BLaER1 treated with 17β-estradiol and CSF1 and Interleukin-3, amounts not matched to agents 10 nM and 100 nM (cell line): ENCODE data around the gene AGPAT4.

Source experiments
- H3K27ac ChIP-seq, 11 experiments: shearing (Covaris generic); formaldehyde crosslinking; 2 replicates each; pipeline ENCODE4 v1.8.1; 2022
- H3K27me3 ChIP-seq, 11 experiments: shearing (Covaris generic); formaldehyde crosslinking; 2 replicates each; pipeline ENCODE4 v1.8.1; 2022
- H3K36me3 ChIP-seq, 11 experiments: shearing (Covaris generic); formaldehyde crosslinking; 2 replicates each; pipeline ENCODE4 v1.8.1; 2022
- H3K4me1 ChIP-seq, 10 experiments: shearing (Covaris generic); formaldehyde crosslinking; 2 replicates each; pipeline ENCODE4 v1.8.1; 2022
- H3K4me2 ChIP-seq, 11 experiments: shearing (Covaris generic); formaldehyde crosslinking; 2 replicates each; pipeline ENCODE4 v1.8.1; 2022
- H3K4me3 ChIP-seq, 10 experiments: shearing (Covaris generic); formaldehyde crosslinking; 2 replicates each; pipeline ENCODE4 v1.8.1; 2022
- H3K9ac ChIP-seq, 11 experiments: shearing (Covaris generic); formaldehyde crosslinking; 2 replicates each; pipeline ENCODE4 v1.8.1; 2022
- H3K9me3 ChIP-seq, 11 experiments: shearing (Covaris generic); formaldehyde crosslinking; replicated peaks in 1 of 11; 2 replicates each; pipeline ENCODE4 v1.8.1; 2022
- H4K20me1 ChIP-seq, 11 experiments: shearing (Covaris generic); formaldehyde crosslinking; 2 replicates each; pipeline ENCODE4 v1.8.1; 2022
- Cebpa-rat ChIP-seq, 11 experiments: shearing (Covaris generic); IDR thresholded peaks; 2 replicates each; pipeline ENCODE4 v1.8.1; 2022

AGPAT4 gene

DNA sequence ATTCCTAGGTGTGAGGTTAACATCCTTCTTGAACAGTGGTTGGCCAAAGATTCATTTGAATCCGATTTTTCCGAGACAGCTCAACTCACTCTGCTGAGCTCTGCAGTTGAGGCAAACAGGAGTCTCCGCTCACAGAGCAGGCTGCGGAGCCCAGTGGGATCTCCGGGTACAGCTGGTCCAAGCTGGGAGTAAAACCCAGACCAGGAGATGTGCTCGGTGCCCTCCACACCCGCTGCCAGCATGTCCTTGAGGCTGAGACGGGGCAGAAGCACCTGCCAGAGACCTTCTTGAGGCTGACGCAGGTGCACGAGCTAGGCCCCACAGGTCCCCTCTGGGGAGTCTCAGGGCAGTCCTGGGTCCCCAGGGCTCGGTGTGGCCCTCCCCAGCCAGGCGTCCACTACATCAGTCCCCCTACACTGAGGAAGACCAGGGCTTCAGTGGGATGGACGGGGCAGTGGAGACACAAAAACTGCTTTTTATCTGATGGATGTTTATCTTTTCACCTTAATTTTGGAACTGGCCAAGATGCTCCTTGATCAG, 119.0 kb downstream of the AGPAT4 start:
- peaks cover 9 to 33% (median 14%) of the 10 kb centered on the region in 11 experiments; a peak in 17 of 22 replicates for H3K9me3 ChIP-seq
- TF ChIP-seq Cebpa-rat (IDR thresholded peaks at IDR 0.05), result no peak
- peaks cover 0 to 11% (median 0%) of the 10 kb centered on the region in 11 experiments; a peak in 3 of 22 replicates for H4K20me1 ChIP-seq
- no peak overlapping the region for H3K4me3 ChIP-seq
- H3K4me1 ChIP-seq, result peaks cover 0 to 6% (median 0%) of the 10 kb centered on the region in 10 experiments; a peak in 5 of 20 replicates
- no peak overlapping the region for H3K9ac ChIP-seq
- no peaks in the 10 kb centered on the region for H3K27me3 ChIP-seq
- no peak overlapping the region for H3K4me2 ChIP-seq
- peaks cover 14 to 82% (median 30%) of the 10 kb centered on the region in 11 experiments for H3K36me3 ChIP-seq
- H3K27ac ChIP-seq, result no peak overlapping the region

DNA sequence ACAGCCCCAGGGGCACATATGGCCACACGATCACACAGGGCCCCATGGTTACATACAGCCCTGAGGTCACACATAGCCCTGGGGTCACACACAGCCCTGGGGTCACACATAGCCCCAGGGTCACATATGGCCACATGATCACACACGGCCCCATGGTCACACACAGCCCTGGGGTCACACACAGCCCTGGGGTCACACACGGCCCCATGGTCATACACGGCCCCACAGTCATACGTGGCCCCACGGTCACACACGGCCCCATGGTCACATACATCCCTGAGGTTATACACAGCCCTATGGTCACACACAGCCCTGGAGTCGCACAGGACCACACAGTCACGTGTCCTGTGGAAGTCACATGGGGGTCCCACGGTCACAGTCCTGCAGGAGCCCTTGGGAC, 120.1 kb downstream of the AGPAT4 start:
- H3K4me3 ChIP-seq, result no peak overlapping the region
- H3K27ac ChIP-seq, result no peak overlapping the region
- H3K27me3 ChIP-seq, result no peaks in the 10 kb centered on the region
- H3K36me3 ChIP-seq, result peaks cover 17 to 83% (median 27%) of the 10 kb centered on the region in 11 experiments
- H3K9ac ChIP-seq, result no peak overlapping the region
- TF ChIP-seq Cebpa-rat (IDR thresholded peaks at IDR 0.05), result no peak
- H3K4me1 ChIP-seq, result peaks cover 0 to 6% (median 0%) of the 10 kb centered on the region in 10 experiments; a peak in 4 of 20 replicates
- H4K20me1 ChIP-seq, result peaks cover 0 to 11% (median 0%) of the 10 kb centered on the region in 11 experiments; a peak in 3 of 22 replicates
- no peak overlapping the region for H3K4me2 ChIP-seq
- peaks cover 9 to 28% (median 14%) of the 10 kb centered on the region in 11 experiments; a peak in 17 of 22 replicates for H3K9me3 ChIP-seq

DNA sequence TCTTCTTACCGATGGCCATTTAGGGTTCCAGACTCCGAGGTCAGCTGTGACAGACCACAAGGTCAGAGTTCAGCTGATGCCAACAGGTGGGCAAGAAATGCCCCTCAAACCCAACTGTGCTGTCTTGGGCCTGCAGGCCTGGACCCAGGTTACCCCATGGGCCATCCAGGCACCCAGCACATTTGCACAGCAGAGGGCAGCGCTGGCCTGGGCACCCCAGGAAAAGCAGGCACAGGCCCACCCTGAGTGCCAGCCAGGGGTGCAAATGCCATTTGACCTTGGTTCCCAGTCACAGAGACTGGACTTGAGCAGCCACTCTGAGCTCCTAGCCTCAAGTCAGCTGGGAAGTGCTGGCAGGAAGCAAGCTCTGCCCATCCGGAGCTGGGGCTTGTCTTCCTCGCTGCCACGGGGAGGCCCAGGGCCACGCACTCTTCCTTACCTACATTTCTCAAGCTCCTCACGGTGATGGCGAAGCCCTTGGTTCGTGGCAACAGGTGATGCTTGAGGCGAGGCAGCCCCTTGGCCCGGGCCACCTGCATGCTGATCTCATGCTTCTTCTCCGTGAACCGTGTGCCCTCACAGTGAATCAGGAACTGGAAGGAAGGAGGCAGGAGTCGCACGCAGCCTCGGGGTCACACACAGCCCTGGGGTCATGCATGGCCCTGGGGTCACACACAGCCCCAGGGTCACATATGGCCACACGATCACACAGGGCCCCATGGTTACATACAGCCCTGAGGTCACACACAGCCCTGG, 120.8 kb downstream of the AGPAT4 start:
- 0 out of 22 replicates have a peak overlapping the region, but pooled peaks of 1 of the 11 experiments have one; percentile 8 for H3K9ac ChIP-seq
- peaks cover 0 to 11% (median 0%) of the 10 kb centered on the region in 11 experiments; a peak in 3 of 22 replicates for H4K20me1 ChIP-seq
- peaks cover 7 to 21% (median 13%) of the 10 kb centered on the region in 11 experiments; a peak in 17 of 22 replicates for H3K9me3 ChIP-seq
- no peaks in the 10 kb centered on the region for H3K27me3 ChIP-seq
- H3K4me1 ChIP-seq, result peaks cover 0 to 6% (median 0%) of the 10 kb centered on the region in 10 experiments; a peak in 4 of 20 replicates
- no peak for TF ChIP-seq Cebpa-rat (IDR thresholded peaks at IDR 0.05)
- peaks cover 10 to 83% (median 33%) of the 10 kb centered on the region in 11 experiments; a peak in 19 of 22 replicates for H3K36me3 ChIP-seq
- no peak overlapping the region for H3K4me3 ChIP-seq
- H3K4me2 ChIP-seq, result no peak overlapping the region
- 0 out of 22 replicates have a peak overlapping the region, but pooled peaks of 1 of the 11 experiments have one; percentile 6 for H3K27ac ChIP-seq

DNA sequence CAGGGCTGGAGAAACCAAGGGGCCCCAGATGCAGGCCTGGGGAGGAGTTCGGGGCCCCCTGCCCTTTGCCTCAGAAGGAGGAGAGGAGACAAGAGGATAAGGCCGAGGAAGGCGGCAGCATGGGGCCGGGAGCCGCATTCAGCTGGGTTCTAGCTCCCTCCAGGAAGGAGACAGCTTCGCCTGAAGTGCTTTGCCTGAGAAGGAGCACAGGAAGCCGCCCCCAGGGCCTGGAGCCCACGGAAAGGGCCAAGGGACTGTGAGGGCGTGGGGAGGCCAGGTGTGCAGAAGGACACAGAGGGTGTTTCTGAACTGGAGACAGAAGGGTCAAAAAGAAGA, 121.4 kb downstream of the AGPAT4 start:
- Histone ChIP-seq H3K27me3 (no peaks in the 10 kb centered on the region), H3K4me2 (no peak overlapping the region), H3K9me3 (peaks cover 7 to 15% (median 9%) of the 10 kb centered on the region in 11 experiments; a peak in 17 of 22 replicates), H3K9ac (peak overlapping the region in 2 of 11 experiments; percentile 8 to 26; a peak in 1 of 22 replicates), H4K20me1 (peaks cover 0 to 11% (median 0%) of the 10 kb centered on the region in 11 experiments; a peak in 3 of 22 replicates), H3K4me3 (no peak overlapping the region), H3K36me3 (peaks cover 5 to 83% (median 32%) of the 10 kb centered on the region in 11 experiments; a peak in 19 of 22 replicates), H3K4me1 (peaks cover 0 to 6% (median 0%) of the 10 kb centered on the region in 10 experiments; a peak in 4 of 20 replicates), H3K27ac (0 out of 22 replicates have a peak overlapping the region, but pooled peaks of 1 of the 11 experiments have one; percentile 6)
- no peak for TF ChIP-seq Cebpa-rat (IDR thresholded peaks at IDR 0.05)

DNA sequence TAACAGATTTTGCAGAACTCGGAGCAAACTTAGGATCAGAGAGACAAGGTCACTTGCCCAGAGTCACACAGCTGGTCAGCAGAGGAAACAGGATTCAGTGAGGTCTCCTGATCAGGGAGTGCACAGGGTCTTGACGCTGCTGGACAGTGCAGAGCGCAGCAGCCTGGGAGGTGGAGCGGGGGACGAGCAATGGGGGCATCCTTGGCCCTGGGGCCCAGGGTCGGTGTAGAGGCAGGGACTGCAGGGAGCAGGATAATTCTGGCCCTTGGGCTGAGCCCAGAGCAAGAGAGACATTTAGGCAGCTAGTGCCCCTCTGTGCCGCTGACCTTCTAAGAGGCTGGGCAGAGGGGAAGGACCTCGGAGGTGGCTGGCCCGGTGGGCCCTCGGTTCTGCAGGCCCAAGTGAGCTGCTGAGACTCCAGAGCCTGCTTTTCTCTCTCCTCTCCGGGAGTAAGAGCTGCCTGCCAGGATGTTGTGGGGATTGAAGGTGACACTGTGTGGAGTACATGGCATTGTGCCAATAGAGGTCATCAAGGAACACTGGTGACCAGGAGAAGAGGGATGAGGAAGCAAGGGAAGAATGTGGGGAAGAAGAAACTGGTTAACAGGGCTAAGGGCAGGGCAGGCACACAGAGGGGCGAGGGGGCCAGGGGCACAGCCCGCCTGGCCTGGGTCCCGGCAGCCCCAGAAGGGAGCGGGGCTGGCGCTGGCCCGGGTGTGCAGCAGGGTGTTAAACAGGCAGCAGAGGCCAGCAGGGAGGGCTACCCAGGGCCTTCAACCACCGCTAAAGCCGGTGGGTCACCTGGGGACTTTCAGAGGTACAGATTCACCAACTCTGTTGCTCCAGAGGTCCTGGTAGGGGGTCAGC, 122.0 kb downstream of the AGPAT4 start:
- H3K9ac ChIP-seq, result peak overlapping the region in 1 of 11 experiments; percentile 26; a peak in 1 of 22 replicates
- H4K20me1 ChIP-seq, result peaks cover 0 to 11% (median 0%) of the 10 kb centered on the region in 11 experiments; a peak in 3 of 22 replicates
- no peak overlapping the region for H3K4me3 ChIP-seq
- no peak for TF ChIP-seq Cebpa-rat (IDR thresholded peaks at IDR 0.05)
- no peaks in the 10 kb centered on the region for H3K27me3 ChIP-seq
- H3K4me2 ChIP-seq, result no peak overlapping the region
- H3K4me1 ChIP-seq, result peaks cover 0 to 6% (median 0%) of the 10 kb centered on the region in 10 experiments; a peak in 4 of 20 replicates
- peaks cover 0 to 82% (median 26%) of the 10 kb centered on the region in 11 experiments; a peak in 18 of 22 replicates for H3K36me3 ChIP-seq
- H3K27ac ChIP-seq, result 0 out of 22 replicates have a peak overlapping the region, but pooled peaks of 1 of the 11 experiments have one; percentile 6
- peaks cover under 1 to 9% (median 3%) of the 10 kb centered on the region in 11 experiments; a peak in 11 of 22 replicates for H3K9me3 ChIP-seq

DNA sequence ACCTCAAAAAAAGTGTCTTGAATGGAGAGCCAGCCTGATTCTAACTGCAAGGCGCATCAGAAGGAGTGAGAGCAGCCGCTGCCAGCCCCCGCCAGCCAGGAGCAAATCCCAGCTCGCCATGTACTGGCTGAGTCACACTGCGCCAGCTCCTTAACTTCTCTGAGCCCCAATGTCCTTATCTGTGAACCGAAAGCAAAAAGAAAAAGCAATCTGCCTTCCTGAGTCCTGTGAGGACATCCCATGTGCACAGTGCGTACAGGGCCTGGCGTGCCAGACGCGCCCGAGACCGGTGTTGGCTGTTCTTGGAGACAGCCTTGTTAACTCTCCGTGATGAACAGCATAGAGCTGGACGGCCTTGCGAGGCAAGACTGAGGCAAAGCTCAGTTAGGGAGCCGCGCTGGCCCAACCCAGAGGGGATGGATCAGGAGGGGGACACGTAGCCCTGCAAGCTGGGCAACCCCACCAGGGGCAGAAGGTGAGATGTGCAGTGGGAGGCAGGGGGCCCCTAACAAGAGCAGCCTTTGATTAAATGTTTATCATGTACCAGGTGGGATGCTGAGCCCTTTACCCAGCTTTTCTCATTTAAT, 122.7 kb downstream of the AGPAT4 start:
- no peak for TF ChIP-seq Cebpa-rat (IDR thresholded peaks at IDR 0.05)
- no peaks in the 10 kb centered on the region for H3K27me3 ChIP-seq
- peaks cover 0 to 6% (median 0%) of the 10 kb centered on the region in 10 experiments; a peak in 4 of 20 replicates for H3K4me1 ChIP-seq
- H3K4me2 ChIP-seq, result no peak overlapping the region
- peaks cover 0 to 2% (median 0%) of the 10 kb centered on the region in 11 experiments; a peak in 1 of 22 replicates for H3K9me3 ChIP-seq
- H3K9ac ChIP-seq, result no peak overlapping the region
- H3K27ac ChIP-seq, result no peak overlapping the region
- H3K36me3 ChIP-seq, result peaks cover 0 to 85% (median 32%) of the 10 kb centered on the region in 11 experiments; a peak in 18 of 22 replicates
- H4K20me1 ChIP-seq, result peaks cover 0 to 11% (median 0%) of the 10 kb centered on the region in 11 experiments; a peak in 3 of 22 replicates
- no peak overlapping the region for H3K4me3 ChIP-seq

DNA sequence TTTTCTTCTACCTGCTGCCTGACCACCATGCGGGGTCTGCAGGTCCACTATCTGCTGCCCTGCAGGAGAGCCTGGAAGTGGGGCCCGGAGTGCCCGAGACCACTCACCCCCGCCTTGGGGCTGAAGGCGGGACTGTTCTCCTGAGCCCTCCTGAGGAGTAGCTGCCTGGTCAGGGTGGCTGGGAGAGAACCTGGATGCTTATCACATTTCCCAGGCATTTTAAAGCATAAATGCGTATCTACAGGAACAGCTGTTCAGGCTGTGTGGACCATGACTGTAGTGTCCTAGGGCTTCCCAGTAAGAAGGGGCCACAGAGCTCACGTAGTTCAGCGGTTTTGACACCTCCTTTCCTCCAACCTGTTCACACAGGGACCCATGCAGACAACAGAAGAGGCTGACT, 123.3 kb downstream of the AGPAT4 start:
- H3K9ac ChIP-seq, result no peak overlapping the region
- no peak overlapping the region for H3K4me2 ChIP-seq
- no peaks in the 10 kb centered on the region for H3K27me3 ChIP-seq
- peaks cover 0 to 6% (median 0%) of the 10 kb centered on the region in 10 experiments; a peak in 5 of 20 replicates for H3K4me1 ChIP-seq
- H3K9me3 ChIP-seq, result no peaks in the 10 kb centered on the region
- no peak overlapping the region for H3K4me3 ChIP-seq
- H4K20me1 ChIP-seq, result peaks cover 0 to 11% (median 0%) of the 10 kb centered on the region in 11 experiments; a peak in 3 of 22 replicates
- peaks cover 0 to 82% (median 34%) of the 10 kb centered on the region in 11 experiments; a peak in 18 of 22 replicates for H3K36me3 ChIP-seq
- TF ChIP-seq Cebpa-rat (IDR thresholded peaks at IDR 0.05), result no peak
- H3K27ac ChIP-seq, result no peak overlapping the region

DNA sequence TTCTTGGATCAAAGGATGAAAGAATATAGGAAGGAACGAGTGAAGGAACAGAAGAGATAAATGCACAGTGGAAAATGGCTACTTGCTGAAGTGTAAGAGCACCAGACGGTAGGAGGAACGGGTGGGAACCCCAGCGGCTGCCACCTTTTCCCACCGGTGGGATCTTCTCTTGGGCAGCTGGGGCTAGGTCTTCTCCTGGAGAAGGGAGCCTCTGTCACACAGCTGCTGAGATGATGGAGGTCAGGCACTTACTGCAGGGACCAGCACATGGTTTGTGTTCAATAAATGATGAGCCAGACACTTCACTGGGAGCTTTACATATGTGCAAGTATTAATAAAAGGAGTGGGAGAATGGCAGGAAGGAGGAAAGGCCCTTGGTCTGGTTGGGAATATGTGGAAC, 123.7 kb downstream of the AGPAT4 start:
- peaks cover 0 to 11% (median 0%) of the 10 kb centered on the region in 11 experiments; a peak in 3 of 22 replicates for H4K20me1 ChIP-seq
- H3K4me1 ChIP-seq, result peaks cover 0 to 10% (median 2%) of the 10 kb centered on the region in 10 experiments; a peak in 9 of 20 replicates
- H3K27me3 ChIP-seq, result no peaks in the 10 kb centered on the region
- H3K27ac ChIP-seq, result no peak overlapping the region
- no peak overlapping the region for H3K4me2 ChIP-seq
- no peaks in the 10 kb centered on the region for H3K9me3 ChIP-seq
- no peak overlapping the region for H3K4me3 ChIP-seq
- H3K9ac ChIP-seq, result no peak overlapping the region
- TF ChIP-seq Cebpa-rat (IDR thresholded peaks at IDR 0.05), result no peak
- H3K36me3 ChIP-seq, result peaks cover 0 to 78% (median 30%) of the 10 kb centered on the region in 11 experiments; a peak in 17 of 22 replicates
